H9 (cell line): ENCODE measurements around the gene CCDC13. TPM values are rescaled to one million over a fixed set of nuclear protein-coding genes. Genes with fewer than 3 reads are reported as not detected.

ENCODE experiments used
- DNase-seq: peaks from one replicate; pipeline ENCODE4 v3.0.0-alpha.2; 2017
- H2AFZ ChIP-seq: one replicate; pipeline ENCODE4 v1.6.1; 2013; ENCODE audit warnings: mild to moderate bottlenecking, low read length, control low read depth, moderate library complexity
- H2AK5ac ChIP-seq: 2 replicates; pipeline ENCODE4 v1.6.1; 2013; ENCODE audit warnings: low read length, control low read depth, mixed read lengths; ENCODE audit not compliant: insufficient read length
- H2BK120ac ChIP-seq: one replicate; pipeline ENCODE4 v1.6.1; 2013; ENCODE audit warnings: low read depth, mild to moderate bottlenecking, low read length, control low read depth, inconsistent platforms; ENCODE audit not compliant: poor library complexity, severe bottlenecking
- H2BK12ac ChIP-seq: 2 replicates; pipeline ENCODE4 v1.6.1; 2013; ENCODE audit warnings: low read length, control low read depth, mixed read lengths, low read depth; ENCODE audit not compliant: insufficient read length
- H2BK15ac ChIP-seq: 2 replicates; pipeline ENCODE4 v1.6.1; 2013; ENCODE audit warnings: low read depth, low read length, control low read depth
- H2BK20ac ChIP-seq: one replicate; pipeline ENCODE4 v1.6.1; 2013; ENCODE audit warnings: low read depth, mild to moderate bottlenecking, low read length, control low read depth, inconsistent platforms; ENCODE audit not compliant: poor library complexity, severe bottlenecking
- H2BK5ac ChIP-seq: 2 replicates; pipeline ENCODE4 v1.6.1; 2013; ENCODE audit warnings: low read length, control low read depth, mixed read lengths; ENCODE audit not compliant: insufficient read length
- H3K14ac ChIP-seq: 2 replicates; pipeline ENCODE4 v1.6.1; 2013; ENCODE audit warnings: low read length, control low read depth; ENCODE audit not compliant: insufficient read depth
- H3K18ac ChIP-seq: 2 replicates; pipeline ENCODE4 v1.6.1; 2013; ENCODE audit warnings: low read depth, mild to moderate bottlenecking, mixed read lengths, low read length, control low read depth; ENCODE audit not compliant: insufficient read length
- H3K23ac ChIP-seq: 2 replicates; pipeline ENCODE4 v1.6.1; 2013; ENCODE audit warnings: low read length, control low read depth, mixed read lengths, low read depth; ENCODE audit not compliant: insufficient read length
- H3K23me2 ChIP-seq: 2 replicates; pipeline ENCODE4 v1.6.1; 2013; ENCODE audit warnings: low read depth, mild to moderate bottlenecking, mixed read lengths, low read length, control low read depth; ENCODE audit not compliant: insufficient read length, poor library complexity, severe bottlenecking
- H3K27ac ChIP-seq: 2 replicates; pipeline ENCODE4 v1.5.1; 2013; ENCODE audit warnings: low read length, control low read depth, mixed read lengths, low read depth; ENCODE audit not compliant: insufficient read length
- H3K27me3 ChIP-seq: 2 replicates; pipeline ENCODE4 v1.6.1; 2013; ENCODE audit warnings: low read length, control low read depth, inconsistent platforms; ENCODE audit not compliant: insufficient read depth
- H3K4ac ChIP-seq: 2 replicates; pipeline ENCODE4 v1.6.1; 2013; ENCODE audit warnings: low read depth, mild to moderate bottlenecking, control low read depth, inconsistent platforms, low read length, moderate library complexity
- H3K4me1 ChIP-seq: 2 replicates; pipeline ENCODE4 v1.6.1; 2013; ENCODE audit warnings: low read length, control low read depth, inconsistent platforms; ENCODE audit not compliant: insufficient read depth
- H3K4me2 ChIP-seq: 2 replicates; pipeline ENCODE4 v1.6.1; 2013; ENCODE audit warnings: low read length, control low read depth, mixed read lengths; ENCODE audit not compliant: insufficient read length, insufficient read depth
- H3K56ac ChIP-seq: 2 replicates; pipeline ENCODE4 v1.6.1; 2013; ENCODE audit warnings: low read depth, mild to moderate bottlenecking, mixed read lengths, low read length, control low read depth; ENCODE audit not compliant: insufficient read length
- H3K79me1 ChIP-seq: 2 replicates; pipeline ENCODE4 v1.6.1; 2013; ENCODE audit warnings: low read depth, mild to moderate bottlenecking, moderate library complexity, low read length, control low read depth, inconsistent platforms; ENCODE audit not compliant: insufficient read depth, poor library complexity, severe bottlenecking
- H3K79me2 ChIP-seq: 2 replicates; pipeline ENCODE4 v1.6.1; 2013; ENCODE audit warnings: low read length, control low read depth, inconsistent platforms; ENCODE audit not compliant: insufficient read depth
- H3K9ac ChIP-seq: 2 replicates; pipeline ENCODE4 v1.6.1; 2013; ENCODE audit warnings: low read length, control low read depth, mixed read lengths; ENCODE audit not compliant: insufficient read length; ENCODE audit errors: extremely low read depth
- H3K9me3 ChIP-seq: one replicate; pipeline ENCODE4 v1.6.1; 2013; ENCODE audit warnings: low read depth, low read length, inconsistent platforms; ENCODE audit not compliant: control insufficient read depth
- H3T11ph ChIP-seq: one replicate; pipeline ENCODE4 v1.6.1; 2013; ENCODE audit warnings: mild to moderate bottlenecking, low read length, control low read depth, inconsistent platforms
- H4K20me1 ChIP-seq: one replicate; pipeline ENCODE4 v1.6.1; 2013; ENCODE audit not compliant: control insufficient read depth, insufficient read length, insufficient read depth
- H4K5ac ChIP-seq: 2 replicates; pipeline ENCODE4 v1.6.1; 2013; ENCODE audit warnings: low read depth, mild to moderate bottlenecking, mixed read lengths, low read length, control low read depth; ENCODE audit not compliant: insufficient read length
- H4K8ac ChIP-seq: replicated peaks from 2 replicates; pipeline ENCODE4 v1.6.1; 2013; ENCODE audit warnings: low read length, control low read depth, mixed read lengths, low read depth; ENCODE audit not compliant: insufficient read length
- H4K91ac ChIP-seq: 2 replicates; pipeline ENCODE4 v1.6.1; 2013; ENCODE audit warnings: low read depth, mild to moderate bottlenecking, moderate library complexity, mixed read lengths, low read length, control low read depth; ENCODE audit not compliant: insufficient read length
- H3K27ac Mint-ChIP-seq, 3 experiments: 2 replicates in 2 of 3; 3 replicates in 1 of 3; pipeline ENCODE4 v1.8.0; 2020 to 2021; ENCODE audit warnings: mixed read lengths in 3 of 3, mild to moderate bottlenecking in 1 of 3, moderate library complexity in 1 of 3
- H3K27me3 Mint-ChIP-seq: 2 replicates; pipeline ENCODE4 v1.8.0; 2021; ENCODE audit warnings: low read depth, mild to moderate bottlenecking, moderate library complexity, mixed read lengths
- H3K36me3 Mint-ChIP-seq, 3 experiments: 2 replicates in 2 of 3; 3 replicates in 1 of 3; pipeline ENCODE4 v1.8.0; 2020 to 2021; ENCODE audit warnings: low read depth in 3 of 3, mixed read lengths in 3 of 3; ENCODE audit not compliant: insufficient read depth in 1 of 3
- H3K4me1 Mint-ChIP-seq, 2 experiments: 2 replicates each; pipeline ENCODE4 v1.8.0; 2020; ENCODE audit warnings: mixed read lengths in 2 of 2
- H3K4me3 Mint-ChIP-seq, 2 experiments: 2 replicates in 1 of 2; 3 replicates in 1 of 2; pipeline ENCODE4 v1.8.0; 2020 to 2021; ENCODE audit warnings: mild to moderate bottlenecking in 2 of 2, mixed read lengths in 2 of 2, moderate library complexity in 1 of 2
- H3K9me3 Mint-ChIP-seq, 2 experiments: 2 replicates in 1 of 2; 3 replicates in 1 of 2; pipeline ENCODE4 v1.8.0; 2020; ENCODE audit warnings: mild to moderate bottlenecking in 2 of 2, mixed read lengths in 2 of 2, moderate library complexity in 1 of 2
- WGBS: extraction: QIAGEN DNeasy Blood & Tissue Kit; methylation state at CpG from one replicate; pipeline ENCODE4 v1.1.7; 2013; ENCODE audit warnings: missing lambda C conversion rate, low lambda C conversion rate, mixed read lengths; ENCODE audit not compliant: insufficient read length; ENCODE audit errors: extremely low coverage; 5-methylcytosine and 5-hydroxymethylcytosine counted together
- total RNA-seq: library from RNA; stranded (reverse); gene quantifications from 2 replicates; pipeline ENCODE4 v1.2.1, GENCODE V29; 2021
- TF ChIP-seq, protein P1 (sequence below): fragments of 200-600 bp; sonication (generic); conservative IDR thresholded peaks from 3 replicates; pipeline ENCODE4 v1.8.0; 2021; ENCODE audit warnings: antibody characterized with exemption, mild to moderate bottlenecking

CCDC13 gene
- total RNA-seq, 1 experiment from 2014 or later: not detected

- no peaks in the 10 kb centered on the region for H3K36me3 Mint-ChIP-seq
- Histone ChIP-seq H3K4me2 (no peak overlapping the region), H4K5ac (no peak overlapping the region), H2BK15ac (no peak overlapping the region), H3K18ac (no peak overlapping the region), H3K79me1 (no peaks in the 10 kb centered on the region), H3K9me3 (no peaks in the 10 kb centered on the region), H2BK12ac (no peak overlapping the region), H3K4me1 (no peaks in the 10 kb centered on the region), H2AFZ (no peak overlapping the region), H3T11ph (no peak overlapping the region), H4K8ac (no peak overlapping the region), H2BK120ac (no peak overlapping the region), H3K56ac (no peak overlapping the region), H4K91ac (no peak overlapping the region), H3K27me3 (no peaks in the 10 kb centered on the region), H2BK5ac (no peak overlapping the region), H2BK20ac (no peak overlapping the region), H3K4ac (no peak overlapping the region), H3K23me2 (no peaks in the 10 kb centered on the region), H3K9ac (no peak overlapping the region), H3K14ac (no peak overlapping the region), H3K27ac (no peak overlapping the region), H3K79me2 (no peaks in the 10 kb centered on the region), H3K23ac (no peak overlapping the region), H2AK5ac (no peak overlapping the region), H4K20me1 (no peaks in the 10 kb centered on the region)
- H3K4me3 Mint-ChIP-seq: no peak overlapping the region
- DNase-seq: peak; percentile 18
- peaks cover 26% of the 10 kb centered on the region for H3K27me3 Mint-ChIP-seq
- WGBS: no CpG with 5 or more reads among the region's 7 CpGs
- no peaks in the 10 kb centered on the region for H3K9me3 Mint-ChIP-seq
- TF ChIP-seq, protein P1, sequence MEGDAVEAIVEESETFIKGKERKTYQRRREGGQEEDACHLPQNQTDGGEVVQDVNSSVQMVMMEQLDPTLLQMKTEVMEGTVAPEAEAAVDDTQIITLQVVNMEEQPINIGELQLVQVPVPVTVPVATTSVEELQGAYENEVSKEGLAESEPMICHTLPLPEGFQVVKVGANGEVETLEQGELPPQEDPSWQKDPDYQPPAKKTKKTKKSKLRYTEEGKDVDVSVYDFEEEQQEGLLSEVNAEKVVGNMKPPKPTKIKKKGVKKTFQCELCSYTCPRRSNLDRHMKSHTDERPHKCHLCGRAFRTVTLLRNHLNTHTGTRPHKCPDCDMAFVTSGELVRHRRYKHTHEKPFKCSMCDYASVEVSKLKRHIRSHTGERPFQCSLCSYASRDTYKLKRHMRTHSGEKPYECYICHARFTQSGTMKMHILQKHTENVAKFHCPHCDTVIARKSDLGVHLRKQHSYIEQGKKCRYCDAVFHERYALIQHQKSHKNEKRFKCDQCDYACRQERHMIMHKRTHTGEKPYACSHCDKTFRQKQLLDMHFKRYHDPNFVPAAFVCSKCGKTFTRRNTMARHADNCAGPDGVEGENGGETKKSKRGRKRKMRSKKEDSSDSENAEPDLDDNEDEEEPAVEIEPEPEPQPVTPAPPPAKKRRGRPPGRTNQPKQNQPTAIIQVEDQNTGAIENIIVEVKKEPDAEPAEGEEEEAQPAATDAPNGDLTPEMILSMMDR: no peak
- peaks cover 23 to 27% of the 10 kb centered on the region in 2 experiments for H3K4me1 Mint-ChIP-seq
- H3K27ac Mint-ChIP-seq: no peak overlapping the region; a peak in 1 of 7 replicates
These were observed 22.2 kb downstream of the CCDC13 start for GRCh38 chr3:42750834-42751233.
